ENCODE measurements around the gene NAV2.

The NAV2 gene

DNA sequence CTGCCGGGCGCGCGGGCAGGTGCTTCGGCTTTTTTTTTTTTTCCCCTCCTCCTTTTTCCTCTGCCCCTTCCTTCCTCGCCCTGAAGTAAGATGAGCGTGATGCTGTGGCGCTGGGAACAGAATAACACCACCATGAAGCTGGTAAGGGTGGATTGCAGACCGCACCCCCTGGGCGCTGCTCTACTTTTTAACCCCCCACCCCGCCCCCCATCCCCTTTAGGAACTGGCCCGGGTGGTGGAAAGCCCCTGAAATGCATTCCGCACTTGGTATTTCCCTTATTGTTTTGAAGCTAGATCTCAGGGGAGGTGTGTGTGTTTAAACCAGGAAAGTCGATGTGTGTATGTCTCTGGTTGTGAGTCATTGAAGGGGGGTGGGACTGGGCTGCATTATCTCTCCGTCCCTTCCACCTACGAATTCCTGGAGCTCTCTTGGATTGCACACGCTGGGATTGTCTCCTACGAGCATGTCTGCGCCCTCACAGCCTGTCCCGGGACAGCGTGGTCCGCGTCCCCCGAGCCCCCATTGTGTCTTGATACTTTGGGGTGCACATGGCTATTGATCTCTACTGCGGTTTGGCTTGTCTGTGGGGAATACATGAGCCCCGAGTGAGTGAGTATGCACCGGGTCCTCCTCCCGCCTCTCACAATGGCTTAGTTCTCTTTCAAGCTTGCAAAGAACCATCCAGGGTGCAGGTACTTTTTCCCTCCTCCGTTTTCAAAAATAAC lies 64.9 kb downstream of the NAV2 start:
- no peak for TF ChIP-seq CTCF (IDR thresholded peaks at IDR 0.05; ENCODE audit: control insufficient read depth, extremely low read depth, insufficient read depth)
- H3K4me3 ChIP-seq (ENCODE audit: low read depth, low read length), result no peak overlapping the region; the same call in 1 of the 2 replicates
- DNase-seq (ENCODE audit: low read depth), result no peak

GRCh38 chr11:19779740-19780139 lies 67.1 kb downstream of the NAV2 start:
- no peak overlapping the region for H3K4me3 ChIP-seq (ENCODE audit: low read depth, low read length)
- TF ChIP-seq CTCF (IDR thresholded peaks at IDR 0.05; ENCODE audit: control insufficient read depth, extremely low read depth, insufficient read depth), result no peak
- no peak for DNase-seq (ENCODE audit: low read depth)

- H3K4me3 ChIP-seq (ENCODE audit: low read depth, low read length), result no peak overlapping the region
- TF ChIP-seq CTCF (IDR thresholded peaks at IDR 0.05; ENCODE audit: control insufficient read depth, extremely low read depth, insufficient read depth), result no peak
- no peak for DNase-seq (ENCODE audit: low read depth)
Observed at GRCh38 chr11:19781351-19781750, 68.7 kb downstream of the NAV2 start.

- TF ChIP-seq CTCF (IDR thresholded peaks at IDR 0.05; ENCODE audit: control insufficient read depth, extremely low read depth, insufficient read depth), result no peak
- no peak for DNase-seq (ENCODE audit: low read depth)
- no peak overlapping the region for H3K4me3 ChIP-seq (ENCODE audit: low read depth, low read length)
Observed at GRCh38 chr11:19785265-19785664, 72.6 kb downstream of the NAV2 start.

DNA sequence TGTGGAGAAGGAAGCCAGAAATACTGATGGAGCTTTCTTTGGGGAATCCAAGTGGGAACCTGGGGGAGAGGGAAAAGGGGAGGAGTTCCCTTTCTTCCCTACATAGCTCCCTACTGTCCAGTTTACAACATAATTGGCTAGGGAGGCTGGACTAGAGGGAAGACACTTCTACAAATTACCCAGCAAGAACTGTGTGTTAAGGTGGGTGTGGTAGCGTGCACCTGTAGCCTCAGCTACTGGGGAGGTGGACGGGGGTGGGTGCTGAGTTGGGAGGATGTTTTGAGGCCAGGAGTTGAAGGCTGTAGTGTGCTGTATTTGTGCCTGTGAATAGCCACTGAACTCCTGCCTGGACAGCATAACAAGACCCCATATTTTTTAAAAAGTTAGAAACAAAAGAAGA lies 74.0 kb downstream of the NAV2 start:
- DNase-seq (ENCODE audit: low read depth), result no peak
- H3K4me3 ChIP-seq (ENCODE audit: low read depth, low read length), result no peak overlapping the region
- TF ChIP-seq CTCF (IDR thresholded peaks at IDR 0.05; ENCODE audit: control insufficient read depth, extremely low read depth, insufficient read depth), result no peak

DNA sequence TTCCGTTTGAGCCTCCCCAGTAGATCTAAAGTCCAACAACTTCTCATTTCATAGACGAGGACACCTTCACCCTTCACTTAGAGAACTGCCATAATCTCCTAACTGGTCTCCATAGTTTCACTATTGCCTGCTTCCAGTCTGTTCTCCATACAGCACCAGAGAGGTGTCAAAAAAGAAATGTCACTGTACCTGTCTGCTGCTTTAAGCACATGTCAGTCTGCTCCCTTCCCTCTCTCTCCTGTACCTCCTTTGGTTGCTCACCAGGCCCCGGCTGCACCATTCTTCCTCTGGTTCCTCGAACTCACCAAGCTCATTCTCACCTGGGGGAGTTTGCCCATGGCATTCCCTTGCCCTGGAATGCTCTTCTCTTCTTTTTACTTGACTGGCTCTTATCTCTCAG lies 75.8 kb downstream of the NAV2 start:
- DNase-seq (ENCODE audit: low read depth), result no peak
- TF ChIP-seq CTCF (IDR thresholded peaks at IDR 0.05; ENCODE audit: control insufficient read depth, extremely low read depth, insufficient read depth), result no peak
- H3K4me3 ChIP-seq (ENCODE audit: low read depth, low read length), result no peak overlapping the region

GRCh38 chr11:19789245-19789644 lies 76.6 kb downstream of the NAV2 start:
- H3K4me3 ChIP-seq (ENCODE audit: low read depth, low read length), result no peak overlapping the region
- no peak for DNase-seq (ENCODE audit: low read depth)
- no peak for TF ChIP-seq CTCF (IDR thresholded peaks at IDR 0.05; ENCODE audit: control insufficient read depth, extremely low read depth, insufficient read depth)
